ENCODE data around the gene OLFML2A. TPM values are rescaled to one million over a fixed set of nuclear protein-coding genes. Genes with fewer than 3 reads are reported as not detected.

The OLFML2A gene
- total and polyA plus RNA-seq, 2 of the 13 experiments (the other 11 are each of a cell fraction or from before 2014, with no cell fraction given): 0.01 to 0.02 TPM

- TF ChIP-seq CBFB (CRISPR knock-in tag; IDR thresholded peaks at IDR 0.05): peak; percentile 57; the same call in 1 of the 2 replicates
- TF ChIP-seq ZNF275 (CRISPR knock-in tag; IDR thresholded peaks at IDR 0.05; ENCODE audit: borderline replicate concordance): peak; percentile 40; the same call in 1 of the 2 replicates
- peak; percentile 76 for TF ChIP-seq ZMYM3 (CRISPR knock-in tag; IDR thresholded peaks at IDR 0.05)
- TF ChIP-seq, protein P1, sequence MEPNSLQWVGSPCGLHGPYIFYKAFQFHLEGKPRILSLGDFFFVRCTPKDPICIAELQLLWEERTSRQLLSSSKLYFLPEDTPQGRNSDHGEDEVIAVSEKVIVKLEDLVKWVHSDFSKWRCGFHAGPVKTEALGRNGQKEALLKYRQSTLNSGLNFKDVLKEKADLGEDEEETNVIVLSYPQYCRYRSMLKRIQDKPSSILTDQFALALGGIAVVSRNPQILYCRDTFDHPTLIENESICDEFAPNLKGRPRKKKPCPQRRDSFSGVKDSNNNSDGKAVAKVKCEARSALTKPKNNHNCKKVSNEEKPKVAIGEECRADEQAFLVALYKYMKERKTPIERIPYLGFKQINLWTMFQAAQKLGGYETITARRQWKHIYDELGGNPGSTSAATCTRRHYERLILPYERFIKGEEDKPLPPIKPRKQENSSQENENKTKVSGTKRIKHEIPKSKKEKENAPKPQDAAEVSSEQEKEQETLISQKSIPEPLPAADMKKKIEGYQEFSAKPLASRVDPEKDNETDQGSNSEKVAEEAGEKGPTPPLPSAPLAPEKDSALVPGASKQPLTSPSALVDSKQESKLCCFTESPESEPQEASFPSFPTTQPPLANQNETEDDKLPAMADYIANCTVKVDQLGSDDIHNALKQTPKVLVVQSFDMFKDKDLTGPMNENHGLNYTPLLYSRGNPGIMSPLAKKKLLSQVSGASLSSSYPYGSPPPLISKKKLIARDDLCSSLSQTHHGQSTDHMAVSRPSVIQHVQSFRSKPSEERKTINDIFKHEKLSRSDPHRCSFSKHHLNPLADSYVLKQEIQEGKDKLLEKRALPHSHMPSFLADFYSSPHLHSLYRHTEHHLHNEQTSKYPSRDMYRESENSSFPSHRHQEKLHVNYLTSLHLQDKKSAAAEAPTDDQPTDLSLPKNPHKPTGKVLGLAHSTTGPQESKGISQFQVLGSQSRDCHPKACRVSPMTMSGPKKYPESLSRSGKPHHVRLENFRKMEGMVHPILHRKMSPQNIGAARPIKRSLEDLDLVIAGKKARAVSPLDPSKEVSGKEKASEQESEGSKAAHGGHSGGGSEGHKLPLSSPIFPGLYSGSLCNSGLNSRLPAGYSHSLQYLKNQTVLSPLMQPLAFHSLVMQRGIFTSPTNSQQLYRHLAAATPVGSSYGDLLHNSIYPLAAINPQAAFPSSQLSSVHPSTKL (CRISPR knock-in tag; IDR thresholded peaks at IDR 0.05): peak; percentile 91
- peak; percentile 81 for TF ChIP-seq ZNF770 (CRISPR knock-in tag; IDR thresholded peaks at IDR 0.05)
- TF ChIP-seq ZNF446 (CRISPR knock-in tag; IDR thresholded peaks at IDR 0.05): no peak
- 0 out of 2 replicates have a peak, but pooled peaks have one; percentile 32 for TF ChIP-seq PITX1 (CRISPR knock-in tag; IDR thresholded peaks at IDR 0.05)
- TF ChIP-seq RARA (CRISPR knock-in tag; IDR thresholded peaks at IDR 0.05): peak; percentile 87
- TF ChIP-seq THRA (CRISPR knock-in tag; IDR thresholded peaks at IDR 0.05; ENCODE audit: borderline replicate concordance): peak; percentile 44; the same call in 1 of the 2 replicates
- 0 out of 2 replicates have a peak, but pooled peaks have one; percentile 28 for TF ChIP-seq ZNF761 (CRISPR knock-in tag; conservative IDR thresholded peaks at IDR 0.05)
- TF ChIP-seq PRDM10 (CRISPR knock-in tag; IDR thresholded peaks at IDR 0.05; ENCODE audit: low read depth): peak; percentile 56; the same call in 1 of the 2 replicates
- TF ChIP-seq, protein P2, sequence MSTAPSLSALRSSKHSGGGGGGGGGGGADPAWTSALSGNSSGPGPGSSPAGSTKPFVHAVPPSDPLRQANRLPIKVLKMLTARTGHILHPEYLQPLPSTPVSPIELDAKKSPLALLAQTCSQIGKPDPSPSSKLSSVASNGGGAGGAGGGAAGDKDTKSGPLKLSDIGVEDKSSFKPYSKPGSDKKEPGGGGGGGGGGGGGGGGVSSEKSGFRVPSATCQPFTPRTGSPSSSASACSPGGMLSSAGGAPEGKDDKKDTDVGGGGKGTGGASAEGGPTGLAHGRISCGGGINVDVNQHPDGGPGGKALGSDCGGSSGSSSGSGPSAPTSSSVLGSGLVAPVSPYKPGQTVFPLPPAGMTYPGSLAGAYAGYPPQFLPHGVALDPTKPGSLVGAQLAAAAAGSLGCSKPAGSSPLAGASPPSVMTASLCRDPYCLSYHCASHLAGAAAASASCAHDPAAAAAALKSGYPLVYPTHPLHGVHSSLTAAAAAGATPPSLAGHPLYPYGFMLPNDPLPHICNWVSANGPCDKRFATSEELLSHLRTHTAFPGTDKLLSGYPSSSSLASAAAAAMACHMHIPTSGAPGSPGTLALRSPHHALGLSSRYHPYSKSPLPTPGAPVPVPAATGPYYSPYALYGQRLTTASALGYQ (CRISPR knock-in tag; IDR thresholded peaks at IDR 0.05): peak; percentile 73; the same call in 1 of the 2 replicates
Observed at GRCh38 chr9:124733964-124734740, 42.8 kb upstream of the OLFML2A start (continued).

Measured in HepG2 (cell line).